SU-DHL-6 (cell line): Measurements from ENCODE around the gene GRID1.

Experiments
- H2AFZ ChIP-seq: fragments of 200-600 bp; sonication (generic); 2 replicates; pipeline ENCODE4 v1.6.1; 2014; ENCODE audit warnings: low read depth, mild to moderate bottlenecking, moderate library complexity, mixed read lengths, antibody characterized with exemption, low read length; ENCODE audit not compliant: severe bottlenecking
- H3F3A ChIP-seq: fragments of 200-600 bp; shearing (Covaris generic); 2 replicates; pipeline ENCODE4 v1.6.0; 2016; ENCODE audit warnings: antibody characterized with exemption, mild to moderate bottlenecking; ENCODE audit not compliant: insufficient read depth
- H3K27ac ChIP-seq: fragments of 200-600 bp; sonication (generic); 2 replicates; pipeline ENCODE4 v1.5.1; 2016; ENCODE audit warnings: low read depth, mild to moderate bottlenecking, low read length, moderate library complexity, mixed read lengths
- H3K27me3 ChIP-seq: fragments of 200-600 bp; sonication (generic), shearing (Covaris generic); 2 replicates; pipeline ENCODE4 v1.6.0; 2014; ENCODE audit warnings: mild to moderate bottlenecking, low read length
- H3K36me3 ChIP-seq: fragments of 200-600 bp; sonication (generic); 2 replicates; pipeline ENCODE4 v1.6.1; 2014; ENCODE audit warnings: mild to moderate bottlenecking, low read length, mixed read lengths
- H3K4me2 ChIP-seq: fragments of 300-600, 200-600 bp; shearing (Covaris generic), sonication (generic); 2 replicates; pipeline ENCODE4 v1.6.0; 2014; ENCODE audit warnings: low read length, low read depth, mild to moderate bottlenecking; ENCODE audit not compliant: poor library complexity, severe bottlenecking
- H3K4me3 ChIP-seq: fragments of 200-600 bp; sonication (generic); 2 replicates; pipeline ENCODE4 v1.5.1; 2014; ENCODE audit warnings: antibody characterized with exemption, low read length, mild to moderate bottlenecking, mixed read lengths; ENCODE audit not compliant: insufficient read depth, poor library complexity, severe bottlenecking
- H3K79me2 ChIP-seq: fragments of 200-600 bp; sonication (generic); 2 replicates; pipeline ENCODE4 v1.6.1; 2014; ENCODE audit warnings: mild to moderate bottlenecking, low read length, moderate library complexity; ENCODE audit not compliant: insufficient read depth
- H3K9ac ChIP-seq: fragments of 200-600 bp; sonication (generic); 2 replicates; pipeline ENCODE4 v1.7.0; 2014; ENCODE audit warnings: mild to moderate bottlenecking, low read length
- H3K9me2 ChIP-seq: fragments of 200-600 bp; sonication (generic); replicated peaks from 2 replicates; pipeline ENCODE4 v1.6.1; 2014; ENCODE audit warnings: low read length; ENCODE audit not compliant: insufficient read depth
- H3K9me3 ChIP-seq: fragments of 200-600 bp; sonication (generic); 2 replicates; pipeline ENCODE4 v1.6.1; 2014; ENCODE audit warnings: low read length, mixed read lengths; ENCODE audit not compliant: insufficient read depth
- H4K20me1 ChIP-seq: fragments of 200-600 bp; sonication (generic); 2 replicates; pipeline ENCODE4 v1.6.1; 2014; ENCODE audit warnings: low read depth, mild to moderate bottlenecking, antibody characterized with exemption, low read length, moderate library complexity, mixed read lengths
- EZH2phosphoT487 ChIP-seq: fragments of 200-600 bp; sonication (generic), shearing (Covaris generic); conservative IDR thresholded peaks from 2 replicates; pipeline ENCODE4 v1.6.1; 2018; ENCODE audit warnings: mild to moderate bottlenecking, antibody characterized with exemption, low read length, moderate library complexity, mixed read lengths
- TF ChIP-seq, protein P1 (sequence below): fragments of 200-600 bp; sonication (generic); IDR thresholded peaks from one replicate; pipeline ENCODE4 v1.5.1; 2017; ENCODE audit warnings: antibody characterized with exemption, mild to moderate bottlenecking, low read length, moderate library complexity; ENCODE audit not compliant: insufficient read depth, poor library complexity, severe bottlenecking

The GRID1 gene

DNA sequence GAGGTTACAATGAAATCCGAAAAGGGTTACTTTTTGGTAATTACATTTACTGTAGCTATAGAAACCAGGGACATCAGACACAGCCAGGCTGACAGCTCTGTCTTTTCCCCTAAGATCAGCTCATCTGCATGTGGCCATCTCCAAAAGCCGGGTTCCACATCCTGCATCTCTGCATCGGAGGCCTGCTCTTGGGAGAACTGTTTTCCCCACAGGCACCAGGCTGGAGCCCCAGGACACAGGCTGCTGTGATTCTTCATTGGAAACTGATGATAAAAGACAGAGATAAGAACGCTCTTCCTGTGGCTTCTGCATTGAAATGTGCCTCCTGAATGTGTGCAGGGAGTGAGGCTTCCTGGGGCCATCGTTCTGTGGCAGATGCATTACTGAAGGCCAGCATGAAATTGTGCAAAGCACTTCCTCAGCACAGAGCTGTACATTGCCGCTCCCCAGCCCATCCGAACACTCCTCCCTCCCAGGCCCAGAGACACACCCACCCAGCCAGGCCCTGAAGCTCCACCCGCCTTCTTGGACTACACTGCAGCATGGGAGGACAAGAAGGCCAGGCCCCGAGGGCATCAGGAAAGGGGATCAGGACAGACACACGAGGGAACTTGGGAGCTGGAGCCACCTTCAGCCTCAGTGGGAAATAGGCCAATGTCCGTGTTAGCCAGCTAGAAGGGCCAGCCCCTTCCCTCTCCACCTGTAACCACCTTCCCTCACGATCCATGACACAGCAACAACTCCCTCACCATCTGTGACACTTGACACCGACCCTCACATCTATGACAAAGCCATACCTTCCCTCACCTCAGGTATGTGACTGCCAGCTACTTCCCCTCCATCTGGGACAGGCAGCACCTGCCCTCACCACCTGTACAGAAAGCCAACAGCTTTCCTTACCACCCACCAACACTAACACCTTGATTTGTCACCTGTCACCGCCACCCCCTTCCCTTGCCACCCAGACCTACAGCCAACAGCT, 113.2 kb downstream of the GRID1 start:
- no peaks in the 10 kb centered on the region for H3K36me3 ChIP-seq
- no peaks in the 10 kb centered on the region for H3K9me3 ChIP-seq
- H3F3A ChIP-seq, result no peaks in the 10 kb centered on the region
- H2AFZ ChIP-seq, result no peak overlapping the region
- H3K27ac ChIP-seq, result no peak overlapping the region
- H4K20me1 ChIP-seq, result no peaks in the 10 kb centered on the region
- no peak overlapping the region for H3K4me3 ChIP-seq
- TF ChIP-seq EZH2phosphoT487, result no peak
- TF ChIP-seq, protein P1, sequence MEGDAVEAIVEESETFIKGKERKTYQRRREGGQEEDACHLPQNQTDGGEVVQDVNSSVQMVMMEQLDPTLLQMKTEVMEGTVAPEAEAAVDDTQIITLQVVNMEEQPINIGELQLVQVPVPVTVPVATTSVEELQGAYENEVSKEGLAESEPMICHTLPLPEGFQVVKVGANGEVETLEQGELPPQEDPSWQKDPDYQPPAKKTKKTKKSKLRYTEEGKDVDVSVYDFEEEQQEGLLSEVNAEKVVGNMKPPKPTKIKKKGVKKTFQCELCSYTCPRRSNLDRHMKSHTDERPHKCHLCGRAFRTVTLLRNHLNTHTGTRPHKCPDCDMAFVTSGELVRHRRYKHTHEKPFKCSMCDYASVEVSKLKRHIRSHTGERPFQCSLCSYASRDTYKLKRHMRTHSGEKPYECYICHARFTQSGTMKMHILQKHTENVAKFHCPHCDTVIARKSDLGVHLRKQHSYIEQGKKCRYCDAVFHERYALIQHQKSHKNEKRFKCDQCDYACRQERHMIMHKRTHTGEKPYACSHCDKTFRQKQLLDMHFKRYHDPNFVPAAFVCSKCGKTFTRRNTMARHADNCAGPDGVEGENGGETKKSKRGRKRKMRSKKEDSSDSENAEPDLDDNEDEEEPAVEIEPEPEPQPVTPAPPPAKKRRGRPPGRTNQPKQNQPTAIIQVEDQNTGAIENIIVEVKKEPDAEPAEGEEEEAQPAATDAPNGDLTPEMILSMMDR, result no peak
- no peak overlapping the region for H3K9ac ChIP-seq
- no peaks in the 10 kb centered on the region for H3K27me3 ChIP-seq
- H3K9me2 ChIP-seq, result no peaks in the 10 kb centered on the region
- no peak overlapping the region for H3K4me2 ChIP-seq
- no peaks in the 10 kb centered on the region for H3K79me2 ChIP-seq

- Histone ChIP-seq H3K4me3 (no peak overlapping the region), H3K9me2 (no peaks in the 10 kb centered on the region), H3K9ac (no peak overlapping the region), H4K20me1 (no peaks in the 10 kb centered on the region), H3K27ac (no peak overlapping the region), H2AFZ (no peak overlapping the region), H3F3A (no peaks in the 10 kb centered on the region), H3K4me2 (no peak overlapping the region), H3K27me3 (no peaks in the 10 kb centered on the region), H3K9me3 (no peaks in the 10 kb centered on the region), H3K79me2 (no peaks in the 10 kb centered on the region), H3K36me3 (no peaks in the 10 kb centered on the region)
- no peak for TF ChIP-seq EZH2phosphoT487
- TF ChIP-seq, protein P1, result no peak
Observed at GRCh38 chr10:86252556-86252955, 114.0 kb downstream of the GRID1 start.

GRCh38 chr10:86252079-86252478, 114.5 kb downstream of the GRID1 start:
- no peaks in the 10 kb centered on the region for H3K9me2 ChIP-seq
- H3K27ac ChIP-seq, result no peak overlapping the region
- H3K79me2 ChIP-seq, result no peaks in the 10 kb centered on the region
- H3K36me3 ChIP-seq, result no peaks in the 10 kb centered on the region
- H3K27me3 ChIP-seq, result no peaks in the 10 kb centered on the region
- H3K9me3 ChIP-seq, result no peaks in the 10 kb centered on the region
- no peak overlapping the region for H3K9ac ChIP-seq
- no peak overlapping the region for H3K4me3 ChIP-seq
- H3K4me2 ChIP-seq, result no peak overlapping the region
- no peaks in the 10 kb centered on the region for H3F3A ChIP-seq
- H4K20me1 ChIP-seq, result no peaks in the 10 kb centered on the region
- TF ChIP-seq, protein P1, result no peak
- no peak for TF ChIP-seq EZH2phosphoT487
- H2AFZ ChIP-seq, result no peak overlapping the region
